Kidney (tissue), 14 donors: Measurements from ENCODE around the gene PFDN6. TPM values are rescaled to one million over a fixed set of nuclear protein-coding genes. Genes with fewer than 3 reads are reported as not detected.

Experiments
- DNase-seq, 5 donors: peaks; one replicate each; pipeline ENCODE4 v3.0.0-alpha.2; 2013 to 2020
- FAIRE-seq: peaks from 2 replicates; lab custom pipeline; 2012; peaks lifted over from hg19 to GRCh38; lab: Jason Lieb, UNC
- H3K27ac ChIP-seq, 2 donors: one replicate each; pipeline ENCODE4 v1.7.0; 2013; ENCODE audit warnings: low read depth in 2 of 2, low read length in 2 of 2, inconsistent platforms in 1 of 2
- H3K27me3 ChIP-seq: one replicate; pipeline ENCODE4 v1.7.1; 2013; ENCODE audit warnings: low read length, inconsistent platforms; ENCODE audit not compliant: control insufficient read depth, insufficient read depth
- H3K36me3 ChIP-seq, 3 donors: one replicate each; pipeline versions ENCODE4 v1.7.0 to v1.7.1; 2013; ENCODE audit warnings: low read length in 3 of 3, control low read depth in 1 of 3, inconsistent platforms in 1 of 3; ENCODE audit not compliant: insufficient read depth in 3 of 3, control insufficient read depth in 2 of 3
- H3K4me1 ChIP-seq, 3 donors: one replicate each; pipeline versions ENCODE4 v1.7.0 to v1.7.1; 2013; ENCODE audit warnings: low read length in 3 of 3, inconsistent platforms in 1 of 3, low read depth in 1 of 3; ENCODE audit not compliant: control insufficient read depth in 2 of 3, insufficient read depth in 2 of 3
- H3K4me3 ChIP-seq, 3 donors: one replicate each; pipeline versions ENCODE4 v1.7.0 to v1.8.1; 2013; ENCODE audit warnings: low read length in 3 of 3, control low read depth in 1 of 3, inconsistent platforms in 1 of 3
- H3K9ac ChIP-seq, 3 donors: one replicate each; pipeline versions ENCODE4 v1.7.0 to v1.7.1; 2013; ENCODE audit warnings: low read length in 3 of 3, control low read depth in 1 of 3, inconsistent platforms in 1 of 3
- H3K9me3 ChIP-seq, 3 donors: one replicate each; pipeline versions ENCODE4 v1.7.0 to v1.7.1; 2013; ENCODE audit warnings: low read length in 3 of 3, control low read depth in 1 of 3, inconsistent platforms in 1 of 3; ENCODE audit not compliant: control insufficient read depth in 2 of 3, insufficient read depth in 1 of 3
- CTCF ChIP-seq: IDR thresholded peaks from 3 replicates; pipeline ENCODE4 v1.5.1; 2012; ENCODE audit warnings: mild to moderate bottlenecking, moderate library complexity, borderline replicate concordance; ENCODE audit not compliant: insufficient read depth; ENCODE audit errors: extremely low read depth
- intact Hi-C: fragments of 100-400 bp; cut with DNase I; formaldehyde crosslinking; loops from one replicate; pipeline ENCODE4 v1.11.1; 2022
- polyA plus RNA-seq: library from polyadenylated mRNA; stranded (reverse); fragments of 350-450 nt; fragmentation: Illumina TruSeq; extraction: RNeasy Lipid Tissue Mini Kit (QIAGEN cat#74804); gene quantifications from one replicate; pipeline ENCODE4 v1.2.3, GENCODE V29; 2014; ENCODE audit warnings: low read depth, low replicate concordance; ENCODE audit not compliant: insufficient read depth
- total RNA-seq: library from RNA; stranded (reverse); fragmentation: NEBNext Ultra II Directional; extraction: Animal tissue kit (Norgen Biotek cat#: 25700); gene quantifications from one replicate; pipeline ENCODE4 v1.2.1, GENCODE V29; 2021
- donor health status: control.
- donor health status: control.
- donor health status: control.
- donor health status: control.
- donor health status: control.
- donor health status: DM: yes; HTN: yes; CAD: no.
- donor health status: Normal renal cell carcinoma (clear cell type).

Gene PFDN6
- total and polyA plus RNA-seq, 2 donors from 2014 or later = 46.8 to 159 TPM

GRCh38 chr6:33278392-33278741 lies 11.0 kb upstream of the PFDN6 start:
- Histone ChIP-seq H3K4me3 (no peak overlapping the region), H3K9ac (no peak overlapping the region), H3K36me3 (peaks cover 4 to 28% (median 20%) of the 10 kb centered on the region in 3 donors), H3K27me3 (no peaks in the 10 kb centered on the region), H3K9me3 (no peaks in the 10 kb centered on the region), H3K27ac (no peak overlapping the region), H3K4me1 (peaks cover 2 to 20% (median 6%) of the 10 kb centered on the region in 3 donors)
- no peak for DNase-seq
- intact Hi-C loops = no loop called here
- no peak for FAIRE-seq
- TF ChIP-seq CTCF = no peak

GRCh38 chr6:33278810-33279209 lies 10.6 kb upstream of the PFDN6 start:
- Histone ChIP-seq H3K9ac (no peak overlapping the region), H3K4me3 (no peak overlapping the region), H3K27ac (no peak overlapping the region), H3K4me1 (peaks cover 0 to 19% (median 6%) of the 10 kb centered on the region in 3 donors), H3K9me3 (no peaks in the 10 kb centered on the region), H3K27me3 (no peaks in the 10 kb centered on the region), H3K36me3 (peaks cover 2 to 28% (median 20%) of the 10 kb centered on the region in 3 donors)
- DNase-seq = peak in 1 of 5 donors; percentile 37
- TF ChIP-seq CTCF = no peak
- no peak for FAIRE-seq
- intact Hi-C loops = no loop called here

GRCh38 chr6:33279257-33279695 lies 10.1 kb upstream of the PFDN6 start:
- Histone ChIP-seq H3K27ac (no peak overlapping the region), H3K9ac (no peak overlapping the region), H3K9me3 (no peaks in the 10 kb centered on the region), H3K36me3 (peaks cover 2 to 26% (median 18%) of the 10 kb centered on the region in 3 donors), H3K27me3 (no peaks in the 10 kb centered on the region), H3K4me1 (peaks cover 0 to 16% (median 6%) of the 10 kb centered on the region in 3 donors), H3K4me3 (no peak overlapping the region)
- peak in 1 of 5 donors; percentile 71 for DNase-seq
- TF ChIP-seq CTCF = no peak
- intact Hi-C loops = no loop called here
- no peak for FAIRE-seq
